ENCODE measurements around the gene ATOSB.

The ATOSB gene

DNA sequence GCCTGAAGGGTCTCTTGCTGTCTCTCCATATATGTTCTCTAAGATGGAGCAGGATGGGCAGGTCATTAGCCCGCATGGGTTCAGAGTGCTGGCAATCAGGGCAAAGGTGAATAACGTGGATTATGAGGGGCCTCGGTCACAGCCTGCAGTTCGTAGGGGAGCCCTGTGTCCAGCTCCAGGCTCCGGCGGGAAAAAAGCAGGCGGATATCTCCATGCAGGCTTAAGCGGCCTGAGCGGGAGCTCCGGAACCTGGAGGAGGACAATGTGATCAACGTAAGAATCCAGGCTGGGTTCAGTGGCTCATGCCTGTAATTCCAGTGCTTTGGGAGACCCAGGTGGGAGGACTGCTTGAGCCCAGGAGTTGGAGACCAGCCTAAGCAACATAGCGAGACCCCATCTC lies 10.5 kb downstream of the ATOSB start:
- H3K4me3 ChIP-seq (ENCODE audit: low read depth, low read length) = no peak overlapping the region
- peaks cover 0 to 61% of the 10 kb centered on the region in 2 experiments; a peak in 1 of 3 replicates for H3K36me3 ChIP-seq (ENCODE audit: control insufficient read depth in 2 of 2, insufficient read depth in 1 of 2, low read length in 2 of 2)
- no peaks in the 10 kb centered on the region for H3K9me3 ChIP-seq (ENCODE audit: control insufficient read depth, insufficient read depth, low read depth, low read length)
- ChIA-PET POLR2A (interaction anchor here (2.5 to 6.4 kb wide), 3 partner anchors 10 to 33 kb away, joined by 24 to 92 read pairs (median 26); partner anchors contain the start of genes ATOSB, FANCG and VCP), CTCF (interaction anchor here (0.6 to 2.0 kb wide), 3 partner anchors 9 to 22 kb away, joined by 3 to 12 read pairs (median 6); partner anchors contain the start of gene PIGO)
- H3K27ac ChIP-seq (ENCODE audit: extremely low read depth, low read depth, low read length) = no peak overlapping the region
- TF ChIP-seq ZNF202 (tag by site-specific recombination; IDR thresholded peaks at IDR 0.05; ENCODE audit: borderline replicate concordance) = no peak
- no peak for TF ChIP-seq MZF1 (tag by site-specific recombination; IDR thresholded peaks at IDR 0.05; ENCODE audit: borderline replicate concordance)
- no peak for TF ChIP-seq ZNF701 (tag by site-specific recombination; IDR thresholded peaks at IDR 0.05)
- TF ChIP-seq ZNF76 (tag by site-specific recombination; IDR thresholded peaks at IDR 0.05; ENCODE audit: borderline replicate concordance, low read depth) = no peak
- no peaks in the 10 kb centered on the region for H3K4me1 ChIP-seq (ENCODE audit: control insufficient read depth, insufficient read depth, low read length)

DNA sequence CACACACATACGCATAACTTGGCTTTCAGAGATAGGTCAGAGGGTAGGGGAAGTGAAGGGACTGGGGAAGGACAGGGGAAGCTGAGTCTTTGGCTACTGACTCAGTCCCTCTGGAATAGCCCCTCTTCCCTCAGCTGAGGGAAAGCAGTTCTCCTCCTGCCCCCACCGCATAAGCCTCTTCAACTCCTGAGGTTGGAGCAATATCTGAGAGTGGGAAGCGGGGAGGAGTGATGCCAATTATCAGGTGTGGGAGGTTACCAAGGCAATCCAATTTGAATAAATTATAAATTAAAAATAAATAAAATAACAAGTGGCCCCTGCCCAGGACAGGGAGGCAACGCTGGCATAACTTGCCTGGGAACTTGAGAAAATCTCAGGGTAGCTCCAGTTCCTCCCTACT lies 11.1 kb downstream of the ATOSB start:
- ChIA-PET POLR2A (interaction anchor here (2.5 to 6.4 kb wide), 3 partner anchors 11 to 33 kb away, joined by 24 to 92 read pairs (median 26); partner anchors contain the start of genes ATOSB, FANCG and VCP), CTCF (interaction anchor here (0.6 to 2.0 kb wide), 5 partner anchors 8 to 205 kb away, joined by 3 to 12 read pairs (median 6); partner anchors contain the start of gene PIGO)
- H3K4me1 ChIP-seq (ENCODE audit: control insufficient read depth, insufficient read depth, low read length) = no peaks in the 10 kb centered on the region
- H3K4me3 ChIP-seq (ENCODE audit: low read depth, low read length) = no peak overlapping the region
- peaks cover 0 to 67% of the 10 kb centered on the region in 2 experiments; a peak in 1 of 3 replicates for H3K36me3 ChIP-seq (ENCODE audit: control insufficient read depth in 2 of 2, insufficient read depth in 1 of 2, low read length in 2 of 2)
- TF ChIP-seq ZNF701 (tag by site-specific recombination; IDR thresholded peaks at IDR 0.05) (no peak), ZFHX2 (tag by site-specific recombination; conservative IDR thresholded peaks at IDR 0.05) (no peak), ZNF585B (tag by site-specific recombination; IDR thresholded peaks at IDR 0.05) (no peak), ZNF529 (tag by site-specific recombination; IDR thresholded peaks at IDR 0.05; ENCODE audit: insufficient replicate concordance) (no peak), YY2 (tag by site-specific recombination; IDR thresholded peaks at IDR 0.05) (no peak)
- no peak overlapping the region for H3K27ac ChIP-seq (ENCODE audit: extremely low read depth, low read depth, low read length)
- H3K9me3 ChIP-seq (ENCODE audit: control insufficient read depth, insufficient read depth, low read depth, low read length) = no peaks in the 10 kb centered on the region

- Histone ChIP-seq H3K9me3 (ENCODE audit: control insufficient read depth, insufficient read depth, low read depth, low read length) (no peaks in the 10 kb centered on the region), H3K4me3 (ENCODE audit: low read depth, low read length) (peak overlapping the region; percentile 83), H3K27ac (ENCODE audit: extremely low read depth, low read depth, low read length) (peak overlapping the region; percentile 66; the same call in 1 of the 2 replicates), H3K36me3 (ENCODE audit: control insufficient read depth in 2 of 2, insufficient read depth in 1 of 2, low read length in 2 of 2) (peaks cover 0 to 71% of the 10 kb centered on the region in 2 experiments; a peak in 1 of 3 replicates), H3K4me1 (ENCODE audit: control insufficient read depth, insufficient read depth, low read length) (no peaks in the 10 kb centered on the region)
- TF ChIP-seq ZNF544 (tag by site-specific recombination; IDR thresholded peaks at IDR 0.05) (no peak), IKZF3 (tag by site-specific recombination; IDR thresholded peaks at IDR 0.05) (peak; percentile 52; the same call in 1 of the 2 replicates), ZNF514 (tag by site-specific recombination; IDR thresholded peaks at IDR 0.05) (no peak), ZBTB20 (tag by site-specific recombination; IDR thresholded peaks at IDR 0.05) (peak; percentile 90), ZNF785 (tag by site-specific recombination; IDR thresholded peaks at IDR 0.05) (no peak), YY2 (tag by site-specific recombination; IDR thresholded peaks at IDR 0.05) (no peak), EGR2 (tag by site-specific recombination; IDR thresholded peaks at IDR 0.05; ENCODE audit: low read depth) (no peak), ZNF37A (tag by site-specific recombination; IDR thresholded peaks at IDR 0.05) (no peak)
- ChIA-PET POLR2A (interaction anchor here (0.8 to 6.4 kb wide), 13 partner anchors 8 to 629 kb away, joined by 3 to 92 read pairs (median 5); partner anchors contain the start of genes ATOSB, CCDC107, CREB3 and FANCG), CTCF (interaction anchor here (0.8 to 2.0 kb wide), 5 partner anchors 9 to 204 kb away, joined by 4 to 7 read pairs (median 5); partner anchors contain the start of gene VCP)
Measured at GRCh38 chr9:35103660-35104191, 11.9 kb downstream of the ATOSB start.

DNA sequence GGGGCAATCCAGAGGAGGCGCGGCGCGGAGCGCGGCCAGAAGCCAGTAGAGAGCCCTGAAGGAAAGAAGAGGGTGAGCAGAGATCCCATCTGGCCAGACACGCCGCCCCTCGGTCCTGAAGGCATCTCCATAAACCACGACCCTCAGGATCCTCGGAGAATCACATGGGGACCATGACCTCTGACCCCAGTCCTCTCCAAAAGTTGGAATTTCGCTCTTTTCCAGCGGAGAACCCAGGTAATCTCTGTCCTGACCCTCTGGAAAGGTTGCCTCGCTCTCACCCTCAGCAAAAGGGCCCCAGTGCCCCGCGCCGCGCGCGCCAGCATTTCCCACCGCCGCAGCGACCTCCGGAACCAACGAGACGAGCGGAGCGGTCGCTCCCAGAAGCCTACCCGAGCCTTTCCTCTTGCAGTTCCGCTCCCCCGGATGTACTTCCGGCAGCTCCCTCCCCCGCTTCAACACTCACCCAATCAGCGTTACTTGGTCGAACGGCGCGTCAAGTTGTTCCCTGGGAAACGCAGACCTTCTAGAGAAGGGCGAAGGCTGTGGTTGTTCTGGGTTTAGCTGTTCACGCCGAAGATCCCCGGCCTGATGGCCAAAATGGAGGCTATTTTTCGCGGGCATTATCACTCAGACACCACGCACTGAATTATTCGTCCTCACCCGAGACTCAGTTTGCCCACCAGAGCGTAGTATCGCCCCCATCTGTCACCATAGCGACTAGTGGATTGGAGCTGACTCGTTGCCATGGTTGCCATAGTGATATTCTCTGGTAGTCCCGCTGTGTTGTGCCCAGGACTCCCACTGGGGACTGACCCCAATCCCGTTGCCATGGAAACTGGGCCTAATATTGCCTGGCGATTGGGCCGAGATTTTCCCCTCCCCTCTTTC lies 12.6 kb downstream of the ATOSB start, which contains the start of gene STOML2:
STOML2 (minus strand) TSS at position 363 of the 891 bp plus-strand sequence; CDS start at position 326, 37 bp downstream.
- H3K36me3 ChIP-seq (ENCODE audit: control insufficient read depth in 2 of 2, insufficient read depth in 1 of 2, low read length in 2 of 2) = peaks cover 0 to 65% of the 10 kb centered on the region in 2 experiments; a peak in 1 of 3 replicates
- no peaks in the 10 kb centered on the region for H3K4me1 ChIP-seq (ENCODE audit: control insufficient read depth, insufficient read depth, low read length)
- ChIA-PET POLR2A (interaction anchor here (0.7 to 6.4 kb wide), 14 partner anchors 8 to 629 kb away, joined by 3 to 92 read pairs (median 4); partner anchors contain the start of genes ATOSB, CCDC107, CREB3 and FANCG), CTCF (interaction anchor here (0.8 to 2.3 kb wide), 6 partner anchors 8 to 203 kb away, joined by 4 to 7 read pairs (median 5); partner anchors contain the start of gene VCP)
- peak within 1 kb of the TSS; percentile 83 for H3K4me3 ChIP-seq (ENCODE audit: low read depth, low read length)
- H3K27ac ChIP-seq (ENCODE audit: extremely low read depth, low read depth, low read length) = peak within 1 kb of the TSS; percentile 66
- H3K9me3 ChIP-seq (ENCODE audit: control insufficient read depth, insufficient read depth, low read depth, low read length) = no peaks in the 10 kb centered on the region
- TF ChIP-seq WT1 (tag by site-specific recombination; IDR thresholded peaks at IDR 0.05) = no peak
- TF ChIP-seq REPIN1 (tag by site-specific recombination; IDR thresholded peaks at IDR 0.05; ENCODE audit: low read depth) = no peak
- no peak for TF ChIP-seq SALL2 (tag by site-specific recombination; IDR thresholded peaks at IDR 0.05; ENCODE audit: borderline replicate concordance)
- no peak for TF ChIP-seq ZNF555 (tag by site-specific recombination; conservative IDR thresholded peaks at IDR 0.05)
- peak; percentile 86; the same call in 1 of the 2 replicates for TF ChIP-seq ZNF610 (tag by site-specific recombination; IDR thresholded peaks at IDR 0.05; ENCODE audit: borderline replicate concordance)
- TF ChIP-seq ZNF169 (tag by site-specific recombination; IDR thresholded peaks at IDR 0.05) = no peak
- TF ChIP-seq ZNF510 (tag by site-specific recombination; IDR thresholded peaks at IDR 0.05; ENCODE audit: insufficient replicate concordance) = no peak
- 0 out of 2 replicates have a peak, but pooled peaks have one; percentile 34 for TF ChIP-seq OSR2 (tag by site-specific recombination; IDR thresholded peaks at IDR 0.05)
- TF ChIP-seq ZNF792 (tag by site-specific recombination; IDR thresholded peaks at IDR 0.05) = no peak
- no peak for TF ChIP-seq ZNF707 (tag by site-specific recombination; IDR thresholded peaks at IDR 0.05)
- TF ChIP-seq ZNF585B (tag by site-specific recombination; IDR thresholded peaks at IDR 0.05) = no peak
- no peak for TF ChIP-seq SCRT1 (tag by site-specific recombination; IDR thresholded peaks at IDR 0.05; ENCODE audit: borderline replicate concordance)
- TF ChIP-seq ZNF501 (tag by site-specific recombination; IDR thresholded peaks at IDR 0.05) = peak; percentile 59; the same call in 1 of the 2 replicates
